ENCODE measurements around the gene FBXW5.

The FBXW5 gene

GRCh38 chr9:136947955-136948510, 3.5 kb upstream of the FBXW5 start:
- DNase-seq (ENCODE audit: low read depth) = no peak

DNA sequence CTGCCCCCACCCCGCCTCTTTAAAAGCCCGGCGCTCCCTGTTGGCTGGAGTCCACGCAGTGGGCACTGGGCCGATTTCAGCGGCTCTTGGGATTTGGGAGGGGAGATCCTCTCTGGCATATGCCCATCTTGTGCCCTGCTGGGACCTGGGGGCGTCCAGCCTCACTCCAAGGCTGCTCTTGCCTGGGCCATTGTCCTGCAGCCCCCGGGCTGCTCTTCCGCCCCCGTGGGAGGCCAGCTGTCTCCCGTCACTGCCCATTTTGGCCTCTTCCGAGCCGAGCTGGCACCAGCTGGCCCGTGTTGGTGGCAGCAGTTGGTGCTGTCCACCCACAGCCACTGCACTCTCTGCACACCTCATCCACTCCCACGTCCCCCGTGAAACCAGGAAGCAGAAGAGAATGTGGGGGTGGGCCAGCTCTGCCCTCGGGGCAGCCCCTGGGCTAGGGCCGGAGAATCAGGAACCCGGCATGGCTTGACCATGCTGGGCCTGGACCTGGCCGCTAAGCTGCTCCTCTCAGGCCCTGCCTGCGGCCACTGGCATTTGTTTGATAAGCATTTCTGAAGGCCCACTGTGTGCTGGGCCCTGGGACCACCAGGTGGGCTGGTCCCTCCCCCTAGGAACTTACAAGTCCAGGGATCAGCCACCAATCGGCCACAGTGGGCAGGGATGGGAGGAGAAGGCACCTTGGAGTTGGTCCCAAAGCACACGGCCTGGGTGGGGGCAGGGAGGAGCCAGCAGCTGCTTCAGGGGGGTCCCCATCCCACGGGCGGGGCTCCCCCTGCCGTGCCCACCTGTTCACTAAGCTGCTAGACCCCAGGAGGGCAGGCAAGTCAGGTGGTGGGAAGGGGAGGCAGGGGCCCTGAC, 2.7 kb upstream of the FBXW5 start:
- DNase-seq (ENCODE audit: low read depth) = no peak

- no peak for DNase-seq (ENCODE audit: low read depth)
Observed at GRCh38 chr9:136946228-136947027, 1.9 kb upstream of the FBXW5 start.

DNA sequence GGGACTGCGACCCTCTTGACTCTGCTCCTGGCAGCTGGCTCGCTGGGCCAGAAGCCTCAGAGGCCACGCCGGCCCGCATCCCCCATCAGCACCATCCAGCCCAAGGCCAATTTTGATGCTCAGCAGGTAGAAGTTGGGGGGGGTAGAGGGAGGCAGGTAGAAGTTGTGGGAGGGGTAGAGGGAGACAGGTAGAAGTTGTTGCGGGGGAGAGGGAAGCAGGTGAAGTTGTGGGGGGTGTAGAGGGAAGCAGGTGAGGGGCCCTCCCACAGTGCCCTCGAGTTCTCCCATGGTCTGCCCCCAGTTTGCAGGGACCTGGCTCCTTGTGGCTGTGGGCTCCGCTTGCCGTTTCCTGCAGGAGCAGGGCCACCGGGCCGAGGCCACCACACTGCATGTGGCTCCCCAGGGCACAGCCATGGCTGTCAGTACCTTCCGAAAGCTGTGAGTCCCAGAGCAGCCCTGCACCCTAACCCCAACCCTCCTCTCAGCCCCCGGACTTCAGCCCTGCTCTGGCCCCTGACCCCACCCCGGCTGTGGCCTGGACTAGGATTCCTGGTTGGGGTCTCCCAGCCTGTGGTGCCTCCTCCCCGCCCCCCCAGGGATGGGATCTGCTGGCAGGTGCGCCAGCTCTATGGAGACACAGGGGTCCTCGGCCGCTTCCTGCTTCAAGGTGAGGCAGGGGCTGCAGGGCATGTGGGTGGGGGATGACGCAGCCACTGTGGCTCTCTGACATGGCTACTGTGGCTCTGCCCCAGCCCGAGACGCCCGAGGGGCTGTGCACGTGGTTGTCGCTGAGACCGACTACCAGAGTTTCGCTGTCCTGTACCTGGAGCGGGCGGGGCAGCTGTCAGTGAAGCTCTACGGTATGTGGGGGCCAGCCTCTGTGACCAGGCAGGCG, 1.0 kb upstream of the FBXW5 start:
- DNase-seq (ENCODE audit: low read depth) = no peak

GRCh38 chr9:136944212-136944518, 373 bp downstream of the FBXW5 start:
- DNase-seq (ENCODE audit: low read depth) = no peak

GRCh38 chr9:136943291-136944211, 987 bp downstream of the FBXW5 start:
- DNase-seq (ENCODE audit: low read depth) = no peak

- no peak for DNase-seq (ENCODE audit: low read depth)
Observed at GRCh38 chr9:136942881-136943230, 1.7 kb downstream of the FBXW5 start.

DNA sequence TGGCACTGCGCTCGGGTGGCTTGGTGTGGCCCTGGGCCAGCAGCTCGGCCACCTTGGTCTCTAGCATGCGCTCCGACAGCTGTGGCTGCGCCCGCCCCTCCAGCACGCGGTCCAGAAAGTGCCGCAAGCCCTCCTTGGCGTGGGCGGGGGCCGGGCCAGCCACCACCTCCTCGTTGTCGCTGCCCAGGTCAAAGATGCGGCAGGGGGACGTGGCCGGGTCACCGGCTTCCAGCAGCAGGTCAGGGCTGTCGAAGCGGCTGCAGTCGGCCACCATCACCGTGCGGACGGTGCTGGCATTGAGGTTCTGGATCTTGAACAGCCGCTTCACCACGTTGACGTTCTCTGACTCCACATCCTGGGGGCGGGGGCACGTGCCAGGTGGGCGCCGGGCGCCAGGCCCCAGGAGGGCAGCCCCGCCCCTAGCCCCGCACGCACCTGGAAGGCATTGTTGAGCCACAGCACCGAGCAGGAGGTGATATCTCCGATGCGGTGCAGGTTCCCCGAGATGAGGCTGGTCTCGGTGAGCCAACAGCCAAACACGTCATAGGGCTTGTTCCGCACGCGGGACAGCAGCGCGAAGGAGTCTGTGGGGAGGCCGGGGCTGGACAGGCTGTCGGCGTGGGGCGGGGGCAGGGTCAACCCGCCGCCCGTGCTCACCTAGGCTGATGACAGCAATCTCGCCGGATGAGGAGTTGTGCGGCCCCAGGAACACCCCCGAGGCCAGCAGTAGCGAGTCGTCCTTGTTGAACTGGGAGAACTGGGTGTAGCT, 2.2 kb downstream of the FBXW5 start:
- DNase-seq (ENCODE audit: low read depth) = no peak

DNA sequence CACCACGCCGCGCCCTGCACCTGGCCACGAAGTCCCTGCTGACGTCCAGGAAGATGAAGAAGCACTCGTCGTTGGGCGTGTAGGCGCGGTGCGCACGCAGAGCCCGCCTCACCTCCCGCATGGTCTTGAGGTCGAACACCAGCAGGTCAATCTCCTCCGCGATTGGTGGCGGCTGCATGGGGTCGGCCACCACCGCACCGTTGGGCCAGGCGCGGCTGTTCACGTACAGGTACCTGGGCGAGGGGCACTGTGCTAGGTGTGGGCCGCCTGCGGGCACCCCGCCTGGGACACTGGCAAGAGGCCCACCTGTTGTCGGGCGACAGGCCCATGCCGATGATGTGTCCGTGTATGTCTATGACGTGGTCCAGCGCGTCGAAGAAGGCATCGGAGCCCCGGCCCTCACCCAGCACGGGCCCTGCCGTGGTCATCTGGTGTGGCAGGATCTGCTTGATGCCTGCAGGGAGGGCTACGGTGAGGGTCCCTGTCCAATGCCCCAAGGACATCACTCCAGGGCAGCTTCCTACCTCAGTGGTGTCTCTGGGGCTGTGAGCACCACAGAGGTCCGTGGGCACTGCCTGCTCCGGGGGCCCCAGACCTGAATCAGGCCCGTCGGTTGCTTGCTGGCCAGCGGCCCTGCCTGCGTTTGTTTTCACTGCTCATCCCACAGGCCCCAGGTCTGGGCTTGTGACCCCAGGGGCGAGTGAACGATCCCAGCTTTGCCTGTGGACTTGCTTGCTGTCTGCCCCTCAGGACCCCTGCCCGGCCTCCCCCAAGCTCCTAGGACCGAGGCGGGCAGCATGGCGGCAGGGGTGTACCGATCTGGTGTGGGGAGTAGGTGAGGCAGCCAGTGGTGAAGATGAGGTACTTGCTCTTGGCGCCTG, 3.1 kb downstream of the FBXW5 start:
- DNase-seq (ENCODE audit: low read depth) = no peak

DNA sequence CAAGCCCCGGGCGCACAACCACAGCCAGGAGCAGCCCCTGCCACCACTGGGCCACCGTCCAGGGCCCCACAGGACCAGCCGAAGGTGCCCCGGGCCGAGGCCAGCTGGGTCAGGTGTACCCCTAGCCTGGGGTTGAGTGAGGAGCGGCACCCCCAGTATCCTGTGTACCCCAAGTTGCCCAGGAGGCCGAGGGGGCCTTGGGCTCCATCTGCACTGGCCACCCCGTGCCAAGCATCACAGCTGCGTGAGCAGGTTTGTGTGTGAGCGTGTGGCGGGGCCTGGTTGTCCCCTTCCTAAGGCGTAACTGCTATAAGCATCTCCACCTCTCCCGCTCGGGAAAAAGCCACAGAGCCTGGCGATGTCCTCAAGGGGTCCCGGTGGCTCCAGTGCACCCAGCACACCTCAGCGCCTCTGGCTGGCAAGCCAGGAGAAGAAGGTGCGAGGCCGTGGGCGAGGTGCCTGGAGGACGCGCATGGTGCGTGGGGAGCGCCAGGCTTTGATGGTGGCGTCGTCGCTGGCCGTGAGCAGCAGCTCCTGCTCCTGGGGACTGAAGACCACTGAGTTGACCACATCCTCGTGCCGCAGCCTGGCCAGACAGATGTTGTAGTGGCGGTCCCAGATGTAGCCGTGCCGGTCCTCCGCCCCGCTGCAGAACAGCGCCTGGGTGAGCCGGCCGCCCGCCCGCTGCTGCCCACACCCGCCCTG, 3.9 kb downstream of the FBXW5 start:
- DNase-seq (ENCODE audit: low read depth) = no peak

DNA sequence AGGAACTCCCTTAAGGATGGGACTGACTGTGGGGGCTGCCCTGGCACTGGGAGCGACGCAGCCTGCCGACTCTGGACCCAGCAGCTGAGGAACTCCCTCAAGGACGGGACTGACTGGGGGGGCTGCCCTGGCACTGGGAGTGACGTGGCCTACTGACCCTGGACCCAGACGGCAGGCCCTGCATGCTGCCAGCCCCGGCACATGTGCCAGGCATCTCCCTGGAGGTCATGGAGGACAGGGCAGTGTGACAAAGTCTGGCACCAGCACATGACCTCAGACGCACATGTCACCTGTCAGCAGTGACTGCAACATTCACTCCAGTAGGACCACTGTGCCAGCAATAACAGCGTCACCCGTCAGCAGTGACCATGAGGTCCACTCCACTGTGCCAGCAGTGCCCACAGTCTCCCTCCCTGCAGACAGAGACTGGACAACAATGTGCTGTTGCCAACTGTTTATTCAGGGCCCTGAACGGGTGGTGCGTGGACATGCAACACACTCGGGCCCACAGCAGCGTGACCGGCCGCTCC, 4.5 kb downstream of the FBXW5 start:
- DNase-seq (ENCODE audit: low read depth) = no peak

- DNase-seq (ENCODE audit: low read depth) = no peak
Observed at GRCh38 chr9:136939431-136939995, 5.0 kb downstream of the FBXW5 start.

DNA sequence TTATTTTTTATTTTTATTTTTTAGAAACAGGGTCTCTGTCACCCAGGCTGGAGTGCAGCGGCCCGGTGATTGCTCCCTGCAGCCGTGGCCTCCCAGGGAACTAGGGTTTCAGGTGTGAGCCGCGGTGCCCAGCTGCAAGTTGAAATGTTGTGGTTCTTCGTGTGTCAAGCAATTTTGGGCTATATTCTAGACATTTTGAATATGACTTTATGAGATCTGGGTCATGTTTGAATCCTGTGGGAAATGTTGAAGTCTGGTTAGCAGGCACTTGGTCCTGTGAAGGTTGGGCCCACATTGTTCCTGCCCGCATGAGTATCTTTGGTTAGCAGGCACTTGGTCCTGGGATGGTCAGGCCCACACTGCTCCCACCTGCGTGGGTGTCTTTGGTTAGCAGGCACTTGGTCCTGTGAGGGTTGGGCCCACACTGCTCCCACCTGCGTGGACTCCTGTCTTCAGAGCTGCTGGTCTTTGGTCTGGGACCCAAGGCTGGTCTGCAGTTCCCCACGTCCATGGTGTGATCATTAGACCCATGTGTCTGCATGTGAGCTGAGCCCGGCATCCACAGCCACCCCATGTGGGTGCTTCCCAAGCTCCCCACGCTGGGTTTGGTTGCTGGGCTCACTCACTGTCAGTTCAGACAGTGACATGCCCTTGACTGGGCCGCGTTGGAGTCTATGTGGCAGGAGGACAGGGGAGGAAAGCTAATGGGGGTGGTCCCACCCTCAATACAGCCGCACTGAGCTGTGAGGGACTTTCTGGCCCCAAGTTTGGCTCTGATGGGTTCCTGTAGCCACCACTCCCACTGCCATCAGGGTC, 7.1 kb downstream of the FBXW5 start:
- no peak for DNase-seq (ENCODE audit: low read depth)

GRCh38 chr9:136936645-136937170, 7.8 kb downstream of the FBXW5 start:
- no peak for DNase-seq (ENCODE audit: low read depth)

GRCh38 chr9:136935651-136936050, 8.9 kb downstream of the FBXW5 start:
- DNase-seq (ENCODE audit: low read depth) = no peak

- no peak for DNase-seq (ENCODE audit: low read depth)
Observed at GRCh38 chr9:136934277-136934676, 10.3 kb downstream of the FBXW5 start.

GRCh38 chr9:136931611-136932130, 12.9 kb downstream of the FBXW5 start:
- DNase-seq (ENCODE audit: low read depth) = no peak
